NCI-H1694 treated with DMSO at 0.1 percent for 48 hours (cell line): Measurements from ENCODE around the gene SLC39A11.

ENCODE experiments used
- DNase-seq: peaks from one replicate; lab custom pipeline; 2025; lab: John Stamatoyannopoulos, UW

The SLC39A11 gene

GRCh38 chr17:73042809-73043685, 49.4 kb downstream of the SLC39A11 start:
- DNase-seq: peak; percentile 56

- DNase-seq: no peak
Observed at GRCh38 chr17:73042225-73042624, 50.3 kb downstream of the SLC39A11 start.

DNA sequence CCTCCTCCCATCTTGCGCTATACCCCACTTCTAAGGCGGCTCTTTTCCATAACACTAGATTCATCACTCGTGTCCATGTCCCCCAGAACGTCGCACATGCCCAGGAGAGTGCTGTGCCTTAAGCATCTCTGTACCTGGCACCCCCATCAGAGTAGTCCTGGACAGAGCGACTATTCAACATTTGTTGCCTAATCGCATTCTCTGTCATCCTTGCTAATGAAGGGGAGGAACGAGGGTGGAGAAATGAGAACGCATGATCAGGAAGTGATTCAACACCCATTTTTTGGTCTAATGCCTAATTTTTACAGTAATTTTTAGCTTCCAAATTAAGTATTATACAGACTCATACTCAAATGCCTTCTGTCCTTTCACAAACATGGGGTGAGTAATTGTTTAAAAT, 53.2 kb downstream of the SLC39A11 start:
- no peak for DNase-seq

DNA sequence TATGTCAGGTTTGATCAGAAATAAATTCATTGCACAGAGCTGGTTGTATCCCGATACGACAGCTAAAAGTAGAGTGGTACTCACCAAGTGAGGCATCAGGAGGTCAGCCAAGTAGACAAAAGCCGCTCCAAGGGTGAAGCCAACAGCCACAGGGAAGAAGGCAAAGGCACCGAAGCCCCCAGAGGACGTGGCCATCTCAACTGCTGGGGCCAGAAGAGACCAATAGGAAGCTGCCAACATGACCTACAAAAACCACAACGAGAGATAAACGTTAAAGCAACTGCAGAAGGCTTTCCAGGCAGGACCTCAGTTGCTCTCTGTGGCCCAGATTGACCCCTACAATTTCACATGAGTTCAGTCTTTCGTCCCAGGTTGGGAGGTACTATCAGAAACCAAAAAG, 61.0 kb downstream of the SLC39A11 start:
- no peak for DNase-seq

- DNase-seq: peak; percentile 93
Observed at GRCh38 chr17:73030995-73031394, 61.5 kb downstream of the SLC39A11 start.

GRCh38 chr17:73030501-73030921, 62.0 kb downstream of the SLC39A11 start:
- peak; percentile 93 for DNase-seq

DNA sequence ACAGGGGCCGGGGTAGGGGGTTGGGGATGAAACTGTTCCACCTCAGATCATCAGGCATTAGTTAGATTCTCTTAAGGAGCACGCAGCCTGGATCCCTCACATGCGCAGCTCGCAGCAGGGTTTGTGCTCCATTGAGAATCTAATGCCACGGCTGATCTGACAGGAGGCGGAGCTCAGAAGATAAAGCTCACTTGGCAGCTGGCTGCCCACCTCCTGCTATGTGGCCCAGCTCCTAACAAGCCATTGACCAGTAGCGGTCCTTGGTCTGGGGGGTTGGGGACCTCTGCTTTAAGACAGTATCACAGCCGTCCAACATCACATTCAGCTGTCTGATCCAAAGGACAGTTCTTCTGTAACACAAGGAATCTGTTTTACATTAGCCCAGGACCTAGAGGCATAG, 62.5 kb downstream of the SLC39A11 start:
- DNase-seq: no peak

GRCh38 chr17:73029021-73029420, 63.5 kb downstream of the SLC39A11 start:
- DNase-seq: no peak

GRCh38 chr17:73028299-73028755, 64.2 kb downstream of the SLC39A11 start:
- peak; percentile 48 for DNase-seq

DNA sequence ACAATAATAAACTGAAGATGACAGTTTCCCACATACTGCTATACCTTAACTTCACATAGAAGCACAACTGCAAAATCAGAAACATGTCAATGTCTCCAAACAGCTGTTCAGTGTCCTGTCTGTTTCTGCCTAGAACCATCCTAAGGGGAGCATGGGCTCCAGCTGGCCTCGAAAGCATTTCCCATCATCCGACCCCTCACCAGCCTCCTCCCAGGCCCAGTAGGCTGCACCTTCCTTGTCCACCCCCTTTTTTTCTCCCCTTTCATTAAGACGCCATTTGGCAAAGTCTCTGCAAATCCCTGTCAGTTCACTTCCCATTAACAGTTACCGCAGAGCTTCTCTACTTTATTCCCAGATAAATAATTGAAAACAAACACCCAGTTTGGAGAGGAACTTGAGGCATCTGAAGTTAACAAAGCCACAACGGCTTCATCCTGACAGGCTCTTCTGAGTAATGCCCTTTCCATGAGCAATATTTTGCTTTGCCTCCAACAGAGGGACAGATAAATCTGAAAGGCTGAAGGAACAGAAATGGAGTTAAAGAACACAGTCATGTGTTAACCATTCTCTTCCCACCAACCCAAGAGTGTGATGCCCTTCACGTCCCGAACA, 65.3 kb downstream of the SLC39A11 start:
- peak; percentile 17 for DNase-seq

- peak; percentile 58 for DNase-seq
Observed at GRCh38 chr17:73025041-73025560, 67.4 kb downstream of the SLC39A11 start.

DNA sequence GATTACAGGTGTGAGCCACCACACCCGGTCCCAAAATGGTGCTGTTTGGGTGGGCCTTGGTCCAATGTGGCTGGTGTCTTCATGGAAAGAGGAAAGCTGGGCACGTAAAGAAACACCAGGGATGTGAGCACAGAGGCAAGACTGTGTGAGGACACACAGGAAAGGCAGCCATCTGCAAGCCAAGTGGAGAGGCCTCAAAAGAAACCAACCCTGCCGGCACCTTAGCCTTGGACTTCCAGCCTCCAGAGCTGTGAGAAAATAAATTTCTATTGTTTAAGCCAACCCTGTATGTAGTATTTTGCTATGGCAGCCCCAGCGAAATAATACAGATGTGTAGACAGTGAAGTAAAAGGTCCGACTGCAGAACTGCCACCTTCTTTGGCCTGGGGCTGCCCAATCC, 68.7 kb downstream of the SLC39A11 start:
- DNase-seq: no peak

DNA sequence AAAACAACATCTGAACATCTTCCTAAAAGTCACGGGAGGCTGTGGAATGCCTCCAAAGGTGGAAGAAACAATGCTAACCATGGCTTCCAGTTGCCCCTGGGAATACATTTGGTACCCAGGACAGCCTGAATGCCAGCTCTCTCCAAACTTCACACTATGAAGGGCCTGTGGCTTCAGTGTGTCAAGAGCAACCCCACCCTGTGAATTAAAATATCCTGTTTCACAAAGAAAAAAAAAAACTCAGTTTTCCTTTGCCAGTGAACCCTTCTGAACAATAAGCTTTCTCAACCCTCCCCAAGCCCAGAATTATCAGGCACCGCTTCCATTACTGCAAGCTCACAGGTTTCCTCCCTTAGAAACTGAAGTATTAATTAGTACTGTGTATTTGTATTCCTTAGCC, 69.8 kb downstream of the SLC39A11 start:
- DNase-seq: no peak

- no peak for DNase-seq
Observed at GRCh38 chr17:73021771-73022170, 70.7 kb downstream of the SLC39A11 start.

DNA sequence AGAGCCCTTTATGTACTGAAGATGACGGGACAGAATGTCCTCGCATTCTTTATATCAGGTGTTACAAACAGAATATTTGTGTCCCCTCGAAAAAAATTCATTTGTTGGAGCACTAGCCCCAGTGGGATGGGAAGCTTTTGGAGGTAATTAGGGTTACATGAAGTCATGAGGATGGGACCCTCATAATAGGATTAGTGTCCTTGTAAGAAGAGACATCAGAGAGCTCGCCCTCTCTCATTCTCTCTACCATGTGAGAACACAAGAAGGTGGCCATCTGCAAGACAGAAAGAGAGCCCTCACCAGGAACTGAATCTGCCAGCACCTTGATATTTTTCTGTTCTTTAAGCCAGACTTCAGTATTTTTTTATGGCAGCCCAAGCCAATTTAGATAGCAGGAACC, 72.4 kb downstream of the SLC39A11 start:
- DNase-seq: no peak

DNA sequence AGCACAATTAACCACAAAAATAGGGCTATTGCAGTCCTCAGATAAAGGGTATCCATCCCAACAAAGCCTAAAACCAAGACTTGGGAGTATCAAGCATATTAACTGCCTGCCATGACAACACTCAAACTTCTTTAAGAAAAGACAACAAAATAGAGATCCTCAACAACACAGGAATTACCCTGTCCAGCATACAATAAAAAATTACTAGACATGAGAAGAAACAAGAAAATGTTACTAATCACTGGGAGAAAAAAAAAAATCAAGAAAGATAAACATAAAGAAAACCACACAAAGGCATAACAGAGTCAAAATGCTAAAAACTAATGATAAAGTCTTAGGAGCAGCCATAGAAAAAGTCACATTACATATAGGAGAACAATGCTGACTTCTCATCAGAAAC, 73.9 kb downstream of the SLC39A11 start:
- no peak for DNase-seq

GRCh38 chr17:73017658-73018057, 74.8 kb downstream of the SLC39A11 start:
- no peak for DNase-seq

DNA sequence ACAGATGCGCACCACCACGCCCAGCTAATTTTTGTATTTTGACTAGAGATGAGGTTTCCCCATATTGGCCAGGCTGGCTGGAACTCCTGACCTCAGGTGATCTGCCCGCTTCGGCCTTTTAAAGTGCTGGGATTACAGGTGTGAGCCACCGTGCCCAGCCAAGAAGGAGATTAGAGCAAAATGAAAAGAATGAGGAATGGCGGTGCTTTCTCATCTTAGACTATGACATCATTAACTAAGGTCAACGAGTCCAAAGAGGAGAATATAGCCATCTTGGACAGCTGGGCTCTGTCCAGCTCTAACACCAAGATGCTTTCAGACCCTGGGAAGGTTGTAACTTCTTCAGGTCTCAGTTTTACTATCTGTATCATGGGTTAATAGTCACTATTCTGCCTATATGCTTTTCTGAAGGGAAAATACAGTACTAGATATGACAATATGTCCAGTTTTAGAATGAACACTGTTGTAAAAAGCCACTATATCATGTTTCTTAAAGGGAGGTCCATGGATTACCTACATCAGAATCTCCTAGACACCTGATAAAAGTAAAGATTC, 76.7 kb downstream of the SLC39A11 start:
- no peak for DNase-seq

GRCh38 chr17:73013816-73014663, 78.4 kb downstream of the SLC39A11 start:
- DNase-seq: peak; percentile 28

DNA sequence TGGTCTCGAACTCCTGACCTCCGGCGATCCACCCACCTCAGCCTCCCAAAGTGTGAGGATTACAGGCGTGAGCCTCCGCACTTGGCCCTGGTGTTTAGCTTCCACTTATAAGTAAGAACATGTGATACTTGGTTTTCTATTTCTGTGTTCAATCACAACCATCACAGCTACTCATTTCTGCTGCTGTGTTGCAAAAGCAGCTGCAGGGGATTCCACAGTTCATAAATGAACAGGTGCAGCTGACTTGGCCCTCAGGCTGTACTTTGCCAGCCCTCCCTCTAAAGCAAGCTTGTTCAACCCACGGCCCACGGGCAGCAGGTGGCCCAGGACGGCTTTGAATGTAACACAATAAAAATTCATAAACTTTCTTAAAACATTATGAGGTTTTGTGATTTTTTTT, 79.2 kb downstream of the SLC39A11 start:
- DNase-seq: no peak

DNA sequence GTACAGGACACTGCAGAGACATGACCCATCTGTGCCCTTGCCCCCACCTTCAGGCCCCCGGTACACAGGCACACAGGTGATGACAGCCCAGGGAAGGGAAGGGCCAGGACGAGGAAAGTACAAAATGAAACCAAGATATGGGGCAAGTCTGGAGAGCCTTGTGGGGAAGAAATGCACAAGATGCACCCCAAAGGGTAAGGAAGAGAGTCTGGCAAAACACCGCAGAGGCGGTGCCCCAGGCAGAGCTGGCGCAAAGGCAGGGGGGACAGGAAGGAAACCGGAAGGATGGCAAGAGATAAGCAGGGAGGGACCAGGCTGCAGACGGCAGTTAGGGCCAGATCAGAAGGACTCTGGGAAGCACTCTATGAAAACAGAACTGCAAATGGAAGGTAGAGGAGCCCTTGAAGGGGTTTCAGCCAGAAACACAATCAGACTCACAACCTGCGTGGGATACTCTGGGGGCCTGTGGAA, 81.4 kb downstream of the SLC39A11 start:
- DNase-seq: no peak

DNA sequence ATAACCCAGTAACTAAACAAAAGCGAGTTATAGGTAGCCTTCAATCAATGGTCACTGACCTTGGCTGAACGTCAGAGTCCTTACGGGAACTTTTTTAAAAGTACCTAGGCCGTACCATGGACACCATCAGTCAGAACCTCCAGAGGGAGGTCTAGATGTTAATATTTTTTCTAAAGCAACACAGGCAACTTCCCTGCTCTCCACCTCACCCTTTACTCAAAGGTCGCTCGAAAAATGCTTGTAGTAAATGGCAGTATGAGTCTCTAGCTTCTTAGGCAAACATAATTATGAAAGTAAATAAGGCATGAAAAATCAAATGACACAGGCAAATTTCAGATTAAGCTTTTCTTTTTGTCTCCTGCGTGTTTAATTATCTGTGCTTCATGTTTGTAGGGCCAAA, 82.1 kb downstream of the SLC39A11 start:
- no peak for DNase-seq
